ENCODE data around the gene FAM131B.

Gene FAM131B

DNA sequence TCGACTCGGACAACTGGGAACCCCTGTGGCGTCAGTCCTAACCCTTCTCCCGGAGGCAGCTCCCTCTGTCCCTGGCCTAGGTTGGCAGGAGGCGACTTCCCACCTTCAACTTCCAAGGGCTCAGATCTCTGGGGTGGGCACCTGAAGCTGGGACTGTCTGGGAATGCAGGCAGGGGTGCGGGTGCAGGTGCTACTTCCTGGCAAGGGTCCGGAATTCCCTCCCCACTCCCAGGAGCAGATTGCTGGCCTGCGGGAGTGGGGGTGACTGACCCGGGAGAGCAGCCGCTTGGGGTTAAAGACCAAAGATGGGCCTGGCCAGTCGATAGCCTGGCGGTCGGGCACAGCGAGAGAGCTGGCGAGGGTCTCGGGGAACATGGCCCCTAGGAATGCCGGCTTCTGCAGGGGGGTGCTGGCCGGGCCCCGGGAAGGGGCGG is 45.8 kb upstream of the FAM131B start:
- TF ChIP-seq, protein P1, sequence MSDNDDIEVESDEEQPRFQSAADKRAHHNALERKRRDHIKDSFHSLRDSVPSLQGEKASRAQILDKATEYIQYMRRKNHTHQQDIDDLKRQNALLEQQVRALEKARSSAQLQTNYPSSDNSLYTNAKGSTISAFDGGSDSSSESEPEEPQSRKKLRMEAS (IDR thresholded peaks at IDR 0.05), result no peak
- TF ChIP-seq ZBTB7A (IDR thresholded peaks at IDR 0.05; ENCODE audit: low read depth), result no peak
- no peak for TF ChIP-seq YY1 (IDR thresholded peaks at IDR 0.05; ENCODE audit: low read depth)
- no peak for TF ChIP-seq EGR1 (IDR thresholded peaks at IDR 0.05)

DNA sequence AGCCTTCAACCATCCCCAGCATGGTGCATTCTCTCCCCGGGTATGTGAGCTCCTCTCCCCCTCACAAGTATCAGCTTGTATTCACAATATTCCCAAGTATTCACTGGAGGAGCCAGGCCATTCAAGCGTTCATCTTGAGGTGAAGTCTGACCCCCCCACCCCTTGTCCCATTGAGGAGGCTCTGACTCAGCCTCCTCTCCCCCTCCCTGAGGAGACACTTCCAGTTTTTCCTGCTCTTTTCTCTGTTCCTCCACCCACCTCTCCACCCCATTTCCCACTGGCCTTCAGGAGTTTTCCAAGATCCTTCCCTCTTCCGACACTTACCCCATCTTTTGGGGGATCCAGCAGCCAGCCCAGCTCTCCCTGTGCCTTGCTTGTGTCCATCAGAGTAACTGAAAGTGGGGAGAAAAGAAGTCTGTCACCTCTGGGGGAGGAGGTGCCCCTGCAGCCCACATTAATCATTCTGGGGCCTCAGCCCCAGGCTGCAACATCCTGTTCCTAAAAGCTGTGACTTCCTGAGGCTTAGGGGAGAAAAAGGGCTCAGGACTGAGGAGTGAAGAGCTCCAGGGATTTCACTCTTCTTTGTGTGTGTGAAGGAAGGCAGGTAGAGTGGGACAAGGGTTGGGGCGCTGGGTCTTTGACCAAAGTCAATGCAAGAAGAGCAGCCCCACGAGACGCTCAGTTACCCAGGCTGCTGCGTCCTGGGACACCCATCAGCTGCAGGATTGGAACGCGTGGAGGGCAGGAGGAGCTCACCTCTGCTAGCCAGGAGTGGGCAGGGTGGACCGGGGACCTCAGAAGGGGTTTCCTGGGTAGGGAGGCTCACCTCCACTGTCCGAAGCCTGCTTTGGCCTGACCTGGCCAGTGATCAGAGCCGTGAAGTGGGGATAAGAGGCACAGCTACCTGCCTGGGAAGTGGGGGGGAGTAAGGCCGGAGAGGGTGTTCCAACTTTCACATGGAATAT is 45.1 kb upstream of the FAM131B start:
- TF ChIP-seq ZBTB7A (IDR thresholded peaks at IDR 0.05; ENCODE audit: low read depth) (no peak), NFIC (IDR thresholded peaks at IDR 0.05) (no peak), CEBPB (IDR thresholded peaks at IDR 0.05) (no peak), YY1 (IDR thresholded peaks at IDR 0.05; ENCODE audit: low read depth) (no peak), RAD21 (IDR thresholded peaks at IDR 0.05; ENCODE audit: low read depth) (no peak), EGR1 (IDR thresholded peaks at IDR 0.05) (no peak), TEAD4 (IDR thresholded peaks at IDR 0.05) (no peak), CREB1 (IDR thresholded peaks at IDR 0.05; ENCODE audit: low read depth) (no peak), EP300 (IDR thresholded peaks at IDR 0.05; ENCODE audit: borderline replicate concordance) (no peak)
- TF ChIP-seq, protein P2, sequence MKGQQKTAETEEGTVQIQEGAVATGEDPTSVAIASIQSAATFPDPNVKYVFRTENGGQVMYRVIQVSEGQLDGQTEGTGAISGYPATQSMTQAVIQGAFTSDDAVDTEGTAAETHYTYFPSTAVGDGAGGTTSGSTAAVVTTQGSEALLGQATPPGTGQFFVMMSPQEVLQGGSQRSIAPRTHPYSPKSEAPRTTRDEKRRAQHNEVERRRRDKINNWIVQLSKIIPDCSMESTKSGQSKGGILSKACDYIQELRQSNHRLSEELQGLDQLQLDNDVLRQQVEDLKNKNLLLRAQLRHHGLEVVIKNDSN (IDR thresholded peaks at IDR 0.05), result no peak
- TF ChIP-seq, protein P1 (IDR thresholded peaks at IDR 0.05), result no peak

DNA sequence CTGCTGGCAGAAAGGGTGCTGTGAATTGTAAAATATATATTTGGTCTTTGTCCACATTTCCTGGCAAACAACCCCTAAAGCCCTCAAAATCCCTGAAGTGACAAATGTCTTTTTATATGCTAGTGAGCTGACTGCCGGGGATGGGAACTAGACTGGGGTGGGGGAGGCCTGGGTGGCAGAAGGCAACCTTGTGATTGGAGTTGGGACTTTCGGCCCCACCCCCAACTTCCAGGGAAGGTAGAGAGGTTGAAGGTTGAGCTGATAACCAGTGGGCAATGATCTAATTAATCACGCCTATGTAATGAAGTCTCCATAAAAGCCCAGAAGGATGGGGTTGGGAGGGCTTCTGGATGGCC is 43.5 kb upstream of the FAM131B start:
- no peak for TF ChIP-seq EGR1 (IDR thresholded peaks at IDR 0.05)
- TF ChIP-seq FOXM1 (IDR thresholded peaks at IDR 0.05; ENCODE audit: borderline replicate concordance, low read depth), result no peak
- no peak for TF ChIP-seq CREB1 (IDR thresholded peaks at IDR 0.05; ENCODE audit: low read depth)
- TF ChIP-seq EP300 (IDR thresholded peaks at IDR 0.05; ENCODE audit: borderline replicate concordance), result no peak
- no peak for TF ChIP-seq RAD21 (IDR thresholded peaks at IDR 0.05; ENCODE audit: low read depth)
- no peak for TF ChIP-seq ZBTB7A (IDR thresholded peaks at IDR 0.05; ENCODE audit: low read depth)
- no peak for TF ChIP-seq TEAD4 (IDR thresholded peaks at IDR 0.05)
- TF ChIP-seq, protein P1 (IDR thresholded peaks at IDR 0.05), result no peak
- no peak for TF ChIP-seq TAF1 (IDR thresholded peaks at IDR 0.05; ENCODE audit: low read depth)
- TF ChIP-seq, protein P3, sequence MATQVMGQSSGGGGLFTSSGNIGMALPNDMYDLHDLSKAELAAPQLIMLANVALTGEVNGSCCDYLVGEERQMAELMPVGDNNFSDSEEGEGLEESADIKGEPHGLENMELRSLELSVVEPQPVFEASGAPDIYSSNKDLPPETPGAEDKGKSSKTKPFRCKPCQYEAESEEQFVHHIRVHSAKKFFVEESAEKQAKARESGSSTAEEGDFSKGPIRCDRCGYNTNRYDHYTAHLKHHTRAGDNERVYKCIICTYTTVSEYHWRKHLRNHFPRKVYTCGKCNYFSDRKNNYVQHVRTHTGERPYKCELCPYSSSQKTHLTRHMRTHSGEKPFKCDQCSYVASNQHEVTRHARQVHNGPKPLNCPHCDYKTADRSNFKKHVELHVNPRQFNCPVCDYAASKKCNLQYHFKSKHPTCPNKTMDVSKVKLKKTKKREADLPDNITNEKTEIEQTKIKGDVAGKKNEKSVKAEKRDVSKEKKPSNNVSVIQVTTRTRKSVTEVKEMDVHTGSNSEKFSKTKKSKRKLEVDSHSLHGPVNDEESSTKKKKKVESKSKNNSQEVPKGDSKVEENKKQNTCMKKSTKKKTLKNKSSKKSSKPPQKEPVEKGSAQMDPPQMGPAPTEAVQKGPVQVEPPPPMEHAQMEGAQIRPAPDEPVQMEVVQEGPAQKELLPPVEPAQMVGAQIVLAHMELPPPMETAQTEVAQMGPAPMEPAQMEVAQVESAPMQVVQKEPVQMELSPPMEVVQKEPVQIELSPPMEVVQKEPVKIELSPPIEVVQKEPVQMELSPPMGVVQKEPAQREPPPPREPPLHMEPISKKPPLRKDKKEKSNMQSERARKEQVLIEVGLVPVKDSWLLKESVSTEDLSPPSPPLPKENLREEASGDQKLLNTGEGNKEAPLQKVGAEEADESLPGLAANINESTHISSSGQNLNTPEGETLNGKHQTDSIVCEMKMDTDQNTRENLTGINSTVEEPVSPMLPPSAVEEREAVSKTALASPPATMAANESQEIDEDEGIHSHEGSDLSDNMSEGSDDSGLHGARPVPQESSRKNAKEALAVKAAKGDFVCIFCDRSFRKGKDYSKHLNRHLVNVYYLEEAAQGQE (IDR thresholded peaks at IDR 0.05; ENCODE audit: low read depth), result no peak
- TF ChIP-seq CEBPB (IDR thresholded peaks at IDR 0.05), result no peak

DNA sequence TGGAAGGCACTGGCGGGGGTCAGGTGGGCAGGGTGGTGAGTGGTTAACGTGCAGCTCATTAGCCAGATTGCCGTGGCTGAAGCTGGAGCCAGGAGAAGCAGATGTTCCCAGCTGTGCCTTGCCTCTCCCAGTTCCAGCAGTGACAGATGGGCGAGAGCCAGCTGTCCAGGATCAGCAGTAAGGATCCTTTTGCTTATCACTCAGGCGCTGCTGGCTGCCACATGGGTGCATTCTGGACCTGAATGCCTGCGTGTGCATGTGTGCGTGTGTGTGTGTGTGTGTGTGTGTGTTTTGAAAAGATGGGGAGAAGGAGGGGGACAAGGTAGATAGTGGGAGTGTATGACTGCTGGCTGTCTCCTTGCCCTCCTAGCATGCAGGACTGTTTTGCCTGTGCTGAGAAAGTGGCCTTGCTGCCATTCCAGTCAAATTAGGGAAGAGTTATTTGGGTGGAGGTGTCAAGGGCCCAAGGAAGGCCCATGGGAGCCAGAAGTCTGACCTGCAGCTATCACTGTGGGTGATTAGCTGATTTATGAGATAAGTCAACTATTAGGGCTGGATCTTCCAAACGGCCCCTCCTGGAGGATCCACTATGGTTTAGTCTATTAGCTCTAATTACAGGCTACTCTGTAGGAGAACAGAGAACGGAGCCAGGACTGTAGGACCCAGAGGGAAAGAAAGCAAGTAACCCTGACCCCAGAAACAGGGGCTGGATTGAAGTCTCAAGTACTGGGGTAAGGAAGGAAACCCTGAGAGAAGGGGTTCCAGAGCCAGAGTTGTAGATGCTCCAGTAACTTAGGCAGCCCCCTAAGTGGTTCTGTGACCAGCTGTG is 42.9 kb upstream of the FAM131B start:
- no peak for TF ChIP-seq ZBTB7A (IDR thresholded peaks at IDR 0.05; ENCODE audit: low read depth)
- TF ChIP-seq, protein P2 (IDR thresholded peaks at IDR 0.05), result no peak
- TF ChIP-seq TCF12 (IDR thresholded peaks at IDR 0.05; ENCODE audit: low read depth), result no peak
- TF ChIP-seq RAD21 (IDR thresholded peaks at IDR 0.05; ENCODE audit: low read depth), result no peak

DNA sequence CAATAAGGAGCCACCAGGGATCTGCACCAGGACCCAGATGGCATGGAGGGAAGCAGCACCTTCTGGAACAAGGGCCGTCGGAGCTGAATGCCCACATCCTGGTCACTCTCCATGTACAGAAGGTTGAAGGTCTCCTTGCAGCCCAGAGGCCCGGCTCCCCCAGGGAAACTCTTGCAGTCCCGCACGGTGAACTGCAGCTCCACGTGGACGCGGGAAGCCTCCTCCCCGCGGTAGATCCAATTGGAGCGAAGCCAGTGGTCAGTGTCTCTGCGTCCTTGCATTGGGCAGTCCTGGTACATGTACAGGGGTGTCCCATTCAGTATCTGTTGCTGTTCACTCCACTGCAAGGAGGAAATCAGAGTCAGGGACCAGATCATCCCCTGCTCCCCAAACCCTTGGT is 38.8 kb upstream of the FAM131B start:
- no peak for TF ChIP-seq TAF1 (IDR thresholded peaks at IDR 0.05; ENCODE audit: low read depth)

DNA sequence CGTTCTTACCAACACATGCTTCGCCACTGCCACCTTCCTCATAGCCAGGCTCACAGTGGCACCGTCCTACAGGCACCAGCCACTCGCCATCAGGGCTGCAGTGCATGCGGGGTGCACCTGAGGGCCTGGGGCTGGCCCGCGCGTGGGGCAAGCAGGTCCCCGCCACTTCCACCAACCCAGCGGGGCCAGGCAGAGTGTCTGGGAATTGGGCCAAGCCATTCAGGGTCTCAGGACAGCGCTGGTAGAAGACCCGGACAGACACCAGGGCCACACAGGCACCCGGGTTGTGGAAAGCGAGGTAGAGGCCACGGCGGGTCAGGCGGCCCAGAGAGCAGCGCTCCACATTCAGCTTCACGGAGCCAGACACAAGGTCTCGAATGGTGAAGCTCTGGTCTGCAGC is 37.1 kb upstream of the FAM131B start:
- TF ChIP-seq CEBPB (IDR thresholded peaks at IDR 0.05) (no peak), TCF12 (IDR thresholded peaks at IDR 0.05; ENCODE audit: low read depth) (no peak), TEAD4 (IDR thresholded peaks at IDR 0.05) (no peak), EP300 (IDR thresholded peaks at IDR 0.05; ENCODE audit: borderline replicate concordance) (no peak), NFIC (IDR thresholded peaks at IDR 0.05) (no peak), ZBTB7A (IDR thresholded peaks at IDR 0.05; ENCODE audit: low read depth) (no peak), RAD21 (IDR thresholded peaks at IDR 0.05; ENCODE audit: low read depth) (no peak), FOXM1 (IDR thresholded peaks at IDR 0.05; ENCODE audit: borderline replicate concordance, low read depth) (no peak), CREB1 (IDR thresholded peaks at IDR 0.05; ENCODE audit: low read depth) (no peak), TAF1 (IDR thresholded peaks at IDR 0.05; ENCODE audit: low read depth) (no peak), EGR1 (IDR thresholded peaks at IDR 0.05) (no peak), YY1 (IDR thresholded peaks at IDR 0.05; ENCODE audit: low read depth) (no peak)
- TF ChIP-seq, protein P2 (IDR thresholded peaks at IDR 0.05), result no peak
- TF ChIP-seq, protein P3 (IDR thresholded peaks at IDR 0.05; ENCODE audit: low read depth), result no peak
- TF ChIP-seq, protein P1 (IDR thresholded peaks at IDR 0.05), result no peak
